A549 (cell line): ENCODE measurements around the gene SDSL. TPM values are rescaled to one million over a fixed set of nuclear protein-coding genes. Genes with fewer than 3 reads are reported as not detected.

ENCODE experiments used
- ATAC-seq, 2 experiments: fragments of 200-7000 bp in 1 of 2; fragments of >200 bp in 1 of 2; cut with Nextera tagmentation in 1 of 2; cut with Tn5 transposase in 1 of 2; 3 replicates each; pipeline versions ENCODE4 v1.8.0 to v1.9.1; 2018 to 2020; ENCODE audit warnings: mild to moderate bottlenecking in 1 of 2, moderate library complexity in 1 of 2
- CTCF ChIA-PET: fragments of 300-600 bp; sonication (Branson Sonifier 250); formaldehyde crosslinking; extraction: SDS; loops from one replicate; lab custom pipeline; 2021; ENCODE audit warnings: antibody characterized with exemption, inconsistent platforms; lab: Yijun Ruan, JAX
- POLR2A ChIA-PET: fragments of 350-600 bp; formaldehyde crosslinking; extraction: SDS; loops from one replicate; lab custom pipeline; 2021; ENCODE audit warnings: antibody characterized with exemption, inconsistent platforms; lab: Yijun Ruan, JAX
- DNase-seq, 2 experiments: peaks; one replicate each; pipeline versions ENCODE4 v3.0.0 to v3.0.0-alpha.2; 2011 to 2016; ENCODE audit warnings: low read depth in 1 of 2, low spot score in 1 of 2
- FAIRE-seq: peaks from 2 replicates; lab custom pipeline; 2011; peaks lifted over from hg19 to GRCh38; lab: Jason Lieb, UNC
- H3K27ac ChIP-seq, 2 experiments: fragments of >200 bp; sonication (Bioruptor Twin); formaldehyde crosslinking; 3 replicates each; pipeline ENCODE4 v1.5.1; 2016 to 2017
- H3K4me1 ChIP-seq: fragments of >200 bp; sonication (Bioruptor Twin); formaldehyde crosslinking; 3 replicates; pipeline ENCODE4 v1.6.1; 2016
- H3K4me2 ChIP-seq: fragments of >200 bp; sonication (Bioruptor Twin); formaldehyde crosslinking; 3 replicates; pipeline ENCODE4 v1.6.1; 2016
- H3K4me3 ChIP-seq: fragments of >200 bp; sonication (Bioruptor Twin); formaldehyde crosslinking; 3 replicates; pipeline ENCODE4 v1.5.1; 2016
- H3K9me3 ChIP-seq: fragments of >200 bp; sonication (Bioruptor Twin); formaldehyde crosslinking; 3 replicates; pipeline ENCODE4 v1.6.1; 2016
- EP300 ChIP-seq, 2 experiments: fragments of >200 bp; sonication (Bioruptor Twin); formaldehyde crosslinking; IDR thresholded peaks; 2 replicates in 1 of 2; 3 replicates in 1 of 2; pipeline ENCODE4 v1.6.1; 2016 to 2017
- FOSB ChIP-seq: fragments of 250-450 bp; sonication (Bioruptor Pico); IDR thresholded peaks from 2 replicates; pipeline ENCODE4 v1.5.0; 2020; ENCODE audit warnings: mild to moderate bottlenecking, moderate library complexity
- HDAC2 ChIP-seq: fragments of 200-600 bp; sonication (generic); IDR thresholded peaks from 2 replicates; pipeline ENCODE4 v1.6.1; 2016
- HEYL ChIP-seq: fragments of 250-450 bp; sonication (Bioruptor Pico); IDR thresholded peaks from 2 replicates; pipeline ENCODE4 v1.8.0; 2021; ENCODE audit warnings: mild to moderate bottlenecking, moderate library complexity
- HOXA7 ChIP-seq: fragments of 250-450 bp; sonication (Bioruptor Pico); IDR thresholded peaks from 2 replicates; pipeline ENCODE4 v1.5.0; 2020; ENCODE audit warnings: mild to moderate bottlenecking, moderate library complexity
- HOXB13 ChIP-seq: fragments of 250-450 bp; sonication (Bioruptor Pico); IDR thresholded peaks from 2 replicates; pipeline ENCODE4 v1.5.0; 2020; ENCODE audit warnings: low read depth, mild to moderate bottlenecking, moderate library complexity
- KDM1A ChIP-seq: fragments of 200-600 bp; sonication (generic); IDR thresholded peaks from 2 replicates; pipeline ENCODE4 v1.6.1; 2016; ENCODE audit warnings: low read depth, mild to moderate bottlenecking
- KDM5A ChIP-seq: fragments of 200-600 bp; sonication (generic); IDR thresholded peaks from 2 replicates; pipeline ENCODE4 v1.6.1; 2016; ENCODE audit warnings: antibody characterized with exemption, mild to moderate bottlenecking
- MAFK ChIP-seq: fragments of 450-650 bp; IDR thresholded peaks from 2 replicates; pipeline ENCODE4 v1.6.1; 2014; ENCODE audit not compliant: partially characterized antibody
- NR3C1 ChIP-seq: fragments of >200 bp; sonication (Bioruptor Twin); formaldehyde crosslinking; IDR thresholded peaks from 3 replicates; pipeline ENCODE4 v1.6.1; 2017
- PBX3 ChIP-seq: IDR thresholded peaks from 2 replicates; pipeline ENCODE4 v1.6.1; 2012
- RAD21 ChIP-seq, 2 experiments: fragments of >200 bp in 1 of 2; sonication (Bioruptor Twin) in 1 of 2; formaldehyde crosslinking in 1 of 2; IDR thresholded peaks in 1 of 2; conservative IDR thresholded peaks in 1 of 2; 2 replicates in 1 of 2; 3 replicates in 1 of 2; pipeline ENCODE4 v1.6.1; 2012 to 2018; ENCODE audit warnings: inconsistent platforms in 1 of 2
- RARB ChIP-seq: fragments of 250-450 bp; sonication (Bioruptor Pico); IDR thresholded peaks from 2 replicates; pipeline ENCODE4 v1.8.0; 2021; ENCODE audit warnings: mild to moderate bottlenecking, moderate library complexity
- RCOR1 ChIP-seq: fragments of 150-350 bp; IDR thresholded peaks from 2 replicates; pipeline ENCODE4 v1.6.1; 2014; ENCODE audit warnings: antibody characterized with exemption, low read length, low read depth
- SMC3 ChIP-seq: fragments of >200 bp; sonication (Bioruptor Twin); formaldehyde crosslinking; IDR thresholded peaks from 3 replicates; pipeline ENCODE4 v1.6.1; 2018; ENCODE audit warnings: inconsistent platforms
- TP53 ChIP-seq: fragments of 250-450 bp; sonication (Bioruptor Pico); IDR thresholded peaks from 2 replicates; pipeline ENCODE4 v1.5.0; 2021; ENCODE audit warnings: mild to moderate bottlenecking, moderate library complexity
- USF2 ChIP-seq: fragments of 450-650 bp; IDR thresholded peaks from 2 replicates; pipeline ENCODE4 v1.6.1; 2014; ENCODE audit warnings: antibody characterized with exemption
- WGBS: methylation state at CpG from one replicate; pipeline ENCODE4 v1.1.6; 2017; ENCODE audit errors: missing lambda C conversion rate; 5-methylcytosine and 5-hydroxymethylcytosine counted together
- polyA plus RNA-seq, 4 experiments: library from polyadenylated mRNA; depleted of rRNA in 3 of 4; stranded (reverse); fragments of >200 nt; fragmentation: RNase III in 1 of 4; extraction: RNeasy Plus Mini Kit Qiagen cat#74134 plus additional on column Dnase treatment in 1 of 4; gene quantifications; 2 replicates in 3 of 4; 3 replicates in 1 of 4; pipeline ENCODE4 v1.2.3, GENCODE V29; 2011 to 2017
- TF ChIP-seq, protein P1 (sequence below): fragments of 150-350 bp; IDR thresholded peaks from 2 replicates; pipeline ENCODE4 v1.6.1; 2014; ENCODE audit warnings: low read depth, mild to moderate bottlenecking, low read length
- TF ChIP-seq, protein P2 (sequence below): IDR thresholded peaks from 2 replicates; pipeline ENCODE4 v1.6.1; 2012; ENCODE audit warnings: low read depth, borderline replicate concordance
- TF ChIP-seq, protein P3 (sequence below): fragments of >200 bp; sonication (Bioruptor Twin); formaldehyde crosslinking; IDR thresholded peaks from 3 replicates; pipeline ENCODE4 v1.5.1; 2016
- TF ChIP-seq, protein P4 (sequence below): fragments of >200 bp; sonication (Bioruptor Twin); formaldehyde crosslinking; IDR thresholded peaks from 2 replicates; pipeline ENCODE4 v1.6.1; 2016

Gene SDSL
- polyA plus RNA-seq, 2 of the 4 experiments (the other 2 are of a cell fraction), result 21.0 to 26.7 TPM

GRCh38 chr12:113443030-113443539, 20.9 kb downstream of the SDSL start:
- FAIRE-seq (no peak), DNase-seq (no peak), ATAC-seq (0 out of 6 replicates have a peak, but pooled peaks of 1 of the 2 experiments have one; percentile 8)
- no peaks in the 10 kb centered on the region for H3K4me1 ChIP-seq
- CTCF ChIA-PET, result interaction anchor here (0.8 to 5.2 kb wide), 6 partner anchors 15 to 130 kb away, joined by 3 to 25 read pairs (median 6); no protein-coding TSS in a partner anchor
- H3K4me3 ChIP-seq, result no peak overlapping the region
- no peak overlapping the region for H3K4me2 ChIP-seq
- H3K27ac ChIP-seq, result no peak overlapping the region
- POLR2A ChIA-PET, result interaction anchor here (1.2 kb wide), 1 partner anchor 324 kb away, joined by 3 read pairs; no protein-coding TSS in a partner anchor
- WGBS, result 36% methylated on average over 6 of the region's 6 CpGs
- no peak for TF ChIP-seq FOSB (CRISPR knock-in tag)
- peak; percentile 17; the same call in 1 of the 2 replicates for TF ChIP-seq USF2
- H3K9me3 ChIP-seq, result no peaks in the 10 kb centered on the region

- TF ChIP-seq NR3C1, result no peak
- TF ChIP-seq HOXA7, result no peak
- no peak for TF ChIP-seq TP53 (CRISPR knock-in tag)
- TF ChIP-seq HEYL (CRISPR knock-in tag), result no peak
- TF ChIP-seq MAFK, result no peak
- no peak for TF ChIP-seq SMC3
- no peak for TF ChIP-seq KDM5A
- TF ChIP-seq, protein P1, sequence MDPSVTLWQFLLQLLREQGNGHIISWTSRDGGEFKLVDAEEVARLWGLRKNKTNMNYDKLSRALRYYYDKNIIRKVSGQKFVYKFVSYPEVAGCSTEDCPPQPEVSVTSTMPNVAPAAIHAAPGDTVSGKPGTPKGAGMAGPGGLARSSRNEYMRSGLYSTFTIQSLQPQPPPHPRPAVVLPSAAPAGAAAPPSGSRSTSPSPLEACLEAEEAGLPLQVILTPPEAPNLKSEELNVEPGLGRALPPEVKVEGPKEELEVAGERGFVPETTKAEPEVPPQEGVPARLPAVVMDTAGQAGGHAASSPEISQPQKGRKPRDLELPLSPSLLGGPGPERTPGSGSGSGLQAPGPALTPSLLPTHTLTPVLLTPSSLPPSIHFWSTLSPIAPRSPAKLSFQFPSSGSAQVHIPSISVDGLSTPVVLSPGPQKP, result no peak
- no peak for TF ChIP-seq RARB
- TF ChIP-seq RCOR1, result no peak
- TF ChIP-seq, protein P2, sequence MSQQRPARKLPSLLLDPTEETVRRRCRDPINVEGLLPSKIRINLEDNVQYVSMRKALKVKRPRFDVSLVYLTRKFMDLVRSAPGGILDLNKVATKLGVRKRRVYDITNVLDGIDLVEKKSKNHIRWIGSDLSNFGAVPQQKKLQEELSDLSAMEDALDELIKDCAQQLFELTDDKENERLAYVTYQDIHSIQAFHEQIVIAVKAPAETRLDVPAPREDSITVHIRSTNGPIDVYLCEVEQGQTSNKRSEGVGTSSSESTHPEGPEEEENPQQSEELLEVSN, result no peak
- no peak for TF ChIP-seq HOXB13
- no peak for TF ChIP-seq PBX3
- DNase-seq (no peak), ATAC-seq (peak; percentile 39 to 44; a peak in 2 of 6 replicates), FAIRE-seq (no peak)
- Histone ChIP-seq H3K4me2 (no peak overlapping the region), H3K27ac (no peak overlapping the region), H3K4me3 (no peak overlapping the region), H3K4me1 (no peaks in the 10 kb centered on the region), H3K9me3 (no peaks in the 10 kb centered on the region)
- POLR2A ChIA-PET, result no interaction called here
- CTCF ChIA-PET, result interaction anchor here (0.6 to 1.9 kb wide), 6 partner anchors 11 to 466 kb away, joined by 3 to 11 read pairs (median 4); no protein-coding TSS in a partner anchor
- 32% methylated on average over 6 of the region's 6 CpGs for WGBS
Observed at GRCh38 chr12:113445544-113446171, 23.5 kb downstream of the SDSL start.

DNA sequence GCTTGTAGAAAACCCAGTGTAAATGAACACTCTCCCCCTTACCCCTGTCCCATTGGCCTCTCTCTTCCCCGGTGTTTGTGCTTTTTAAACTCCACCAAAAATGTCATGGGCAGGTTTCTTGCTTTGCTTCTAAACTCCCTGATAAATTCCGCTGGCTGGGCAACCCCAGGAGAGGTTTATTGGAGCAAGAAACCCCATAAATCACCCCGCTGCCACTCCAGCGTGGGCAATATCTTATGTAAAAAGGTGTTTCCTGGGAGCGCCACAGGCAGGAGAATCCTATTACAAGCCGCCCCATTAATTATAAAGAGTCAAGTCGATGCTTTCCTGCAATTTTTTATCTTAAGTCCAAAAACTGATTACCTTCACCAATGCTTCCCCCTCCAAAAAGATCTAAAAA, 26.7 kb downstream of the SDSL start:
- Histone ChIP-seq H3K4me2 (no peak overlapping the region), H3K9me3 (no peaks in the 10 kb centered on the region), H3K27ac (no peak overlapping the region), H3K4me3 (no peak overlapping the region), H3K4me1 (no peaks in the 10 kb centered on the region)
- DNase-seq (no peak), FAIRE-seq (no peak), ATAC-seq (no peak)
- ChIA-PET CTCF (no interaction called here), POLR2A (no interaction called here)
- WGBS, result 27% methylated on average over 7 of the region's 7 CpGs
- TF ChIP-seq EP300 (IDR thresholded peaks at IDR 0.05), result no peak
- no peak for TF ChIP-seq HDAC2
- TF ChIP-seq, protein P3, sequence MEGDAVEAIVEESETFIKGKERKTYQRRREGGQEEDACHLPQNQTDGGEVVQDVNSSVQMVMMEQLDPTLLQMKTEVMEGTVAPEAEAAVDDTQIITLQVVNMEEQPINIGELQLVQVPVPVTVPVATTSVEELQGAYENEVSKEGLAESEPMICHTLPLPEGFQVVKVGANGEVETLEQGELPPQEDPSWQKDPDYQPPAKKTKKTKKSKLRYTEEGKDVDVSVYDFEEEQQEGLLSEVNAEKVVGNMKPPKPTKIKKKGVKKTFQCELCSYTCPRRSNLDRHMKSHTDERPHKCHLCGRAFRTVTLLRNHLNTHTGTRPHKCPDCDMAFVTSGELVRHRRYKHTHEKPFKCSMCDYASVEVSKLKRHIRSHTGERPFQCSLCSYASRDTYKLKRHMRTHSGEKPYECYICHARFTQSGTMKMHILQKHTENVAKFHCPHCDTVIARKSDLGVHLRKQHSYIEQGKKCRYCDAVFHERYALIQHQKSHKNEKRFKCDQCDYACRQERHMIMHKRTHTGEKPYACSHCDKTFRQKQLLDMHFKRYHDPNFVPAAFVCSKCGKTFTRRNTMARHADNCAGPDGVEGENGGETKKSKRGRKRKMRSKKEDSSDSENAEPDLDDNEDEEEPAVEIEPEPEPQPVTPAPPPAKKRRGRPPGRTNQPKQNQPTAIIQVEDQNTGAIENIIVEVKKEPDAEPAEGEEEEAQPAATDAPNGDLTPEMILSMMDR, result no peak
- TF ChIP-seq, protein P4, sequence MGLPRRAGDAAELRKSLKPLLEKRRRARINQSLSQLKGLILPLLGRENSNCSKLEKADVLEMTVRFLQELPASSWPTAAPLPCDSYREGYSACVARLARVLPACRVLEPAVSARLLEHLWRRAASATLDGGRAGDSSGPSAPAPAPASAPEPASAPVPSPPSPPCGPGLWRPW, result no peak
- TF ChIP-seq FOSB (CRISPR knock-in tag), result no peak
- TF ChIP-seq KDM1A, result no peak
- TF ChIP-seq RAD21 (conservative IDR thresholded peaks at IDR 0.05 in 1 of 2, IDR thresholded peaks at IDR 0.05 in 1 of 2), result no peak
